Activated T-helper 9 cell treated with anti-CD3 and anti-CD28 coated beads, Interleukin-2, amount 50 U/mL, for 16 hours (primary cell): ENCODE results near the gene NPW.
A peak's percentile ranks its signal among the peaks of the same experiment; 100 is the strongest.

Source experiments
- DNase-seq: peaks from one replicate; pipeline ENCODE4 v3.0.0-alpha.2; 2020; ENCODE audit warnings: low read depth

The NPW gene

DNA sequence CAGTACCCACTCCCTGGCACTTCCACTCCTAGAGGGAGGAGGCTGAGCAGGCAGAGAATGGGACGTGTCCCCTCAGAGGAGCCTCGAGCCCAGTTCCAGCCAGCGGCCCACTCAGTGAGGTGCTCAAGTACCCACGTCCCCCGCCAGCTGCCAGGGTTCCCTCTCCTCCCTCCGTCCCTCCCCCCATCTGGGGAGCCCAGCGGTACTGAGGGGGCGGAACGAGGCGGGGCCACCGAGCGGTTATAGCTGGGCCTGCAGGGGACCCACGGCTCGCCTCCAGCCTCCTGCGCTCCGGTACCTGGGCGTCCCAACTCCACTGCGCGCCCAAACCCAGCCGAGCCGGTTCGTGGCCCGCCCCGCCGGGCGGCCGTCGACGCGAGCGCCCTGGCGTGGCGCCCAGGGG, at the start of gene NPW:
Gene NPW, plus strand, starts transcription at position 268 of the 403 bp plus-strand sequence.
- no peak for DNase-seq

DNA sequence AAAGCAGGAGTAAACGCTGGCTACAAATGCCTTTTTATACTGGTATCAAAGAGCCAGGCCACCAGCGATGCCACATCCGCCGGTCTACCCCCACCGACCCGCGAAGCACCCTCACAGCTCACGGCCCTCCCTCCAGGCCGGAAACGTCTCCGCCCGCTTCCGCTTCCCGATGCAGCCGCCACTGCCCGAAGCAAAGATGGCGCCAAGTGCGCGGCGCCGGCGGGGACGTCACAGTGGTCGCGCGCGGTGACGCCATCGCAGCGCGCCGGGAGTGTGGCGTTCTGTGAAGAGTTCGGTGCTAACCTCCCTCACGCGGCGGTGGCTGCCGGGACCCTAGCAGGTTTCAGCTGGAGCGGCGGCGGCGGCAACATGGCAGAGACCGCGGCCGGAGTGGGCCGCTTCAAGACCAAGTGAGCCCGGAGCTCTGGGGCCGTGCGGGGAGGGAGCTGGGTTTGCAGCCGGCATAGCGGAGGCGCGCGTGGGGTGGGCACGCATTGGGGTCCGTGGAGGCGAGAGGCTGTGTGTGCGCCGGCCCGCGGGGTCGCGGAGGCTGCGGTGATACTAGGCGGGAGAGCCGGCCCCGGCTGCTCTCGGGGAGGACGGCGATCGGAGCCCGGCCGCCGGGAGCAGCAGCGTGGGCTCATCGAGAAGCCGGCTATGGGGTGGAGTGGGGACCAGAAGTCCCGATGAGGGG, 47.6 kb upstream of the NPW start, which contains the start of gene TBL3:
Gene TBL3, plus strand, starts transcription at position 258 of the 694 bp plus-strand sequence. Its CDS starts 112 bp downstream, at position 370.
- DNase-seq, result peak; percentile 95

DNA sequence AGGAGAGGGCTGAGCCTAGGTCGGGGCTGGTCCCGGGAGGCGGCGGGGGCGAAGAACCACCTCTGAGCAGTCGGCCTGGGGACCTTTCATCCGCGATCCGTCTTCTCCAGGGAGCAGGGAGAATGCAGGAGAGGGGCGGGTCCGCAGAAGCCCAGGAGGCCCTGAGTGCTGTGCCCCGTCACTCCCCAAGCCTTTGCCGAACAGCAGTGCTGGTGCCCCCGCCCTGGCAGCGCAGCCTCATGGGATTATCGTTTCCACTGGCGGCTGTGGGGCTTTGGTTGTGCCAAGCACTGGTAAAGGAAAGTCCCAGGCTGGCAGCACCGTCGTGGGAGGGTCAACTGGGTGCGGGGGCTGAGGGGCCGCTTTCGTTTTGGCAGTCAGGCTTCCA, 47.1 kb upstream of the NPW start:
- no peak for DNase-seq

DNA sequence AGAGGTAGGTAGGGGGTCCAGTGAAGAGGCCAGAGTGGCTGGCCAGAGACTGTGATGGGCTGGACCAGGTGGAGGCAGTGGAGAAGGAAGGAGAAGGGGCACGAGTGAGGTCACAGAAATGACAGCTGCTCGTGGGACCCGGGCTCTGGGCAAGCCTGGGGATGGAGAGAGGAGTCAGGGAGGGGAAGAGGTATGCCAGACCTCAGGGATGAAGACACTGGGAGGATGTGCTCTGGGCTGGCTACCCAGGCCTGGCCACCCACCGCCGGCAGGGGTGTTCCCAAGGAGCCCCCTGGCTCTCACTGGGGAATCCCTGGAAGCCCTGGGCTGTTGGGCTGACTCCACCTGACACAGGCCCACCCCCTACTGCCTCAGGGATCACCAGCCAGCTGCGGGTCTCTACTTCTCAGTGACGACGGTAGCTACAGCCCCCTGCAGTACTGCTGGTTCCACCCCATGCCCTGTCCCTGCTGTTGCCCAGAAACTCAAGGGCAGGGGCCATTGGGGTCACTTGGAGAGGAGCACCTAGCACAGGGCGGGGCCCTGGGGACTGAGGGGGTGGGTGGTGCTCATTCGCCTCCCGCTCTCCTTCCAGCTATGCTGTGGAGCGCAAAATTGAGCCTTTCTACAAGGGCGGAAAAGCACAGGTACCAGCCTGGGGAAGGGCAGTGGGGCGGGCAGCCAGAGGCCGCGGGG, 46.0 kb upstream of the NPW start:
- DNase-seq, result no peak

DNA sequence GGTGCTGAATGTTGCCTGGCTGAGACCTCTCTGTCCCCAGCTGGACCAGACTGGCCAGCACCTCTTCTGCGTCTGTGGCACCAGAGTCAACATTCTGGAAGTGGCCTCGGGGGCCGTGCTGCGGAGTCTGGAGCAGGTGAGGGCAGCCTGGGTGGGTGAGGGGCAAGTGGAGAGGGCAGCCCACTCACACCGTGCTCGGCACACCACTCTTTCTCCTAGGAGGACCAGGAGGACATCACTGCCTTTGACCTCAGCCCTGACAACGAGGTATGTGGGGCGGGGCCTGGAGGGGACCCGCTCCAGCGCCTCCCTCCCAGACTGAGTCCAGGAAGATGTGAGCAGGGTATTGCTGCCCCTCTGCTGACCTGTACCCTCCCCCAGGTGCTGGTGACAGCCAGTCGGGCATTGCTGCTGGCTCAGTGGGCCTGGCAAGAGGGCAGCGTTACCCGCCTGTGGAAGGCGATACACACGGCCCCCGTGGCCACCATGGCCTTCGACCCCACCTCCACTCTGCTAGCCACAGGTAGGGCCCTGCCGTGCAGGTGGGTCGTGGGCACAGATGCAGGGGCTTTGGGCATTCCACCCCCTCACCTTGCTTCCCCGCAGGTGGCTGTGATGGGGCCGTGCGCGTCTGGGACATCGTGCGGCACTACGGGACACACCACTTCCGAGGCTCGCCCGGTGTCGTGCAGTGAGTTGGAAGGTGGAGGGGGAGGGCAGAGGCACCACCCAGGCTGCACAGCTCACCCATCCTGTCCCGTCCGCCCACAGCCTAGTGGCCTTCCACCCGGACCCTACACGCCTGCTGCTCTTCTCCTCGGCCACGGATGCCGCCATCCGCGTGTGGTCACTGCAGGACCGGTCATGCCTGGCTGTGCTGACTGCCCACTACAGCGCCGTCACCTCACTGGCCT, 45.2 kb upstream of the NPW start:
- DNase-seq, result no peak

DNA sequence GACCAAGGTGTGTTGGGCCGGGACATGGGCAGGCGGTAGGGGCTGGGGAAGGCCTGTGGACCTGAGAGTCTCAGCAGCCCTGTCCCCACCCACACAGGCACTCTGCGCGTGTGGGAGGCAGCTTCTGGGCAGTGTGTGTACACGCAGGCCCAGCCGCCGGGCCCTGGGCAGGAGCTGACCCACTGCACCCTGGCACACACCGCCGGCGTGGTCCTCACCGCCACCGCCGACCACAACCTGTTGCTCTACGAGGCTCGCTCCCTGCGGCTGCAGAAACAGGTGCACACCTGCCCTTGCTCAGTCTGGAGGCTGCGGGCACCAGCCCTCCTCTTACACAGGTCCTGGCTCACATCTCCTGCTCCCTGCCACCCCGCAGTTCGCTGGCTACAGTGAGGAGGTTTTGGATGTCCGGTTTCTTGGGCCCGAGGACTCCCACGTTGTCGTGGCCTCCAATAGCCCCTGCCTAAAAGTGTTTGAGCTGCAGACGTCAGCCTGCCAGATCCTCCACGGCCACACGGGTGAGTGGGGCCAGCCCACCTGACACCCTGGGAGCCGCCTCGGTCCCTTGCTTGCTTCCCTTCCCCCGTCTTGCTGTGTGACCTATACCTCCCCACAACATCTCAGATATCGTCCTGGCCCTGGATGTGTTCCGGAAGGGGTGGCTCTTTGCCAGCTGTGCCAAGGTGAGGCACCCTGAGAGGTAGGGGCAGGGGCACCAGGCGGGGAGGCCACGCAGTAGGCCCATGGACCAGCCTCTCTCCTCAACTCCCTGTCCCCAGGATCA, 44.0 kb upstream of the NPW start:
- no peak for DNase-seq

DNA sequence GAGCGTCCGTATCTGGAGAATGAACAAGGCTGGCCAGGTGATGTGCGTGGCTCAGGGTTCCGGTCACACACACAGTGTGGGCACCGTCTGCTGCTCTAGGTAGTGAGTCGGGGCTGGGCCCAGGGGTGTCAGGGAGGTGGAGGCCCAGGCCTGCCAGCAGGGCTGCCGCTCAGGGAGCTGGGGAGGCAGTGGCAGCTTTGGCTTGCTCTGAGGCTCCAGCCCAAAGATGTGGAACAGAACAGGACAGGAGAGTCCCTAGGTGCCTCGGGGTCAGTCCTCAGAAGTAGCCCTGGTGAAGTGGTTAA, 43.4 kb upstream of the NPW start:
- DNase-seq, result no peak

DNA sequence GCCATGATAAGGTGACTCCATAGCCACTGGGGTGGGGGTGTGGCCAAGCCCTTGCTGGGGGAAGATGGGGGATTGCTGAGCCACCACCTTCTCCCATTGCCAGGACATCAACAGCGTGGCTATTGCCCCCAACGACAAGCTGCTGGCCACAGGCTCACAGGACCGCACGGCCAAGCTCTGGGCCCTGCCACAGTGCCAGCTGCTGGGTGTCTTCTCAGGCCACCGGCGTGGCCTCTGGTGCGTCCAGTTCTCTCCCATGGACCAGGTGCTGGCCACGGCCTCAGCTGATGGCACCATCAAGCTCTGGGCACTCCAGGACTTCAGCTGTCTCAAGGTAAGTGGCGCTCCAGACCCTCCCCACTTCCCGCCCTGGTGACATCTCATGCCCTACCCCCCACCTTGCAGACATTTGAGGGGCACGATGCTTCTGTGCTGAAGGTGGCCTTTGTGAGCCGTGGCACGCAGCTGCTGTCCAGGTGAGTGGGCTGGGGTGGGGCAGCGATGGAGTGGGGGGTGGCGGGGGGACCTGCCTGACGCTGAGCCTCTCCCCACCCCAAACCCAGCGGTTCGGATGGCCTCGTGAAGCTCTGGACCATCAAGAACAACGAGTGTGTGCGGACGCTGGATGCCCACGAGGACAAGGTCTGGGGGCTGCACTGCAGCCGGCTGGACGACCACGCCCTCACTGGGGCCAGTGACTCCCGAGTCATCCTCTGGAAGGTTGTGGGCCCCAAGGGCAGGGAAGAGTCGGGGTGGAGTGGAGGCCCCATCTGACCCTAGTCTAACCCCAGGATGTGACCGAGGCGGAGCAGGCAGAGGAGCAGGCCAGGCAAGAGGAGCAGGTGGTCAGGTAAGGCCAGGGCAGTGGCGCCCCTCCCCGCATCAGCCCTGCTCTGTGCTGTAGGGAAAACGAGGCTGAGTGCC, 42.4 kb upstream of the NPW start:
- no peak for DNase-seq

DNA sequence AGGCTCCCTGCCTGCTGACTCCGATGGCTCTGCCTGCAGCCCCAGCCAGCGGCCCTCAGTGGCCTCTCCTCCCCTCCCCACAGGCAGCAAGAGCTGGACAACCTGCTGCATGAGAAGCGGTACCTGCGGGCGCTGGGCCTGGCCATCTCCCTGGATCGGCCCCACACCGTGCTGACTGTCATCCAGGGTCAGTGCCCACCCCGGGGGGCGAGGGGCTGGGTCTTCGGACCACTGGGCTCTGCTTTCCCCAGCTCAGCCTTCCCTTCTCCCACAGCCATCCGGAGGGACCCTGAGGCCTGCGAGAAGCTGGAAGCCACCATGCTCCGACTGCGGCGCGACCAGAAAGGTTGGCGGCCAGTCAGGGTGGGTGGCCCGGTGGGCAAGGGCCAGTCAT, 41.7 kb upstream of the NPW start:
- no peak for DNase-seq

DNA sequence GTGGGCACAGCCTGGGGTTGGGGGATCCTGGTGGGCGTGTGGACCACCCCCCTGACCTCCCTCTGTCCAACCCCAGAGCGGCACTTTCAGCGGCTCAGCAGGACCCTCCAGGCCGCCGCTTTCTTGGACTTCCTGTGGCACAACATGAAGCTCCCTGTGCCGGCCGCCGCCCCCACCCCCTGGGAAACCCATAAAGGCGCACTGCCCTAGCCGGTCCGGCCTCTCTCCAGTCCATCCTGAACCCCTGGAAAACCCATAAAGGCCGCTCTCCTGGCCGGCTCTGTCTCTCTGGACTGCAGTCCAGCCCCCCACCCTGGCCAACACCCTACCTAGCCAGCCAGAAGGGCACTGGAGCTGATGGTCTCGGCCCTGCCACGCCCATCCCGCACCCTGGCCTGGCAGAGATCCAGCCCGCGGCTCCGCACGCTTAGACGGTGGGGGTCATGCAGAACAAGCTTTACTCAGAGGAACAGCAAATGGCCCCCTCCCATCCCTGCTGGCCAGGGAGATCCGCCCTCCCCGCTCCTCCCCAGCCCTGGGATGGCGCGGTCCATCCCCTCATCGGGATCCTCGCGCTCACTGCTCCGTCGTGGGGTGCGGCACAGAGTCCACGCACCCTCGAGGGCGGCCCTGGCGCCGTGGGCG, 41.0 kb upstream of the NPW start:
- DNase-seq, result no peak

DNA sequence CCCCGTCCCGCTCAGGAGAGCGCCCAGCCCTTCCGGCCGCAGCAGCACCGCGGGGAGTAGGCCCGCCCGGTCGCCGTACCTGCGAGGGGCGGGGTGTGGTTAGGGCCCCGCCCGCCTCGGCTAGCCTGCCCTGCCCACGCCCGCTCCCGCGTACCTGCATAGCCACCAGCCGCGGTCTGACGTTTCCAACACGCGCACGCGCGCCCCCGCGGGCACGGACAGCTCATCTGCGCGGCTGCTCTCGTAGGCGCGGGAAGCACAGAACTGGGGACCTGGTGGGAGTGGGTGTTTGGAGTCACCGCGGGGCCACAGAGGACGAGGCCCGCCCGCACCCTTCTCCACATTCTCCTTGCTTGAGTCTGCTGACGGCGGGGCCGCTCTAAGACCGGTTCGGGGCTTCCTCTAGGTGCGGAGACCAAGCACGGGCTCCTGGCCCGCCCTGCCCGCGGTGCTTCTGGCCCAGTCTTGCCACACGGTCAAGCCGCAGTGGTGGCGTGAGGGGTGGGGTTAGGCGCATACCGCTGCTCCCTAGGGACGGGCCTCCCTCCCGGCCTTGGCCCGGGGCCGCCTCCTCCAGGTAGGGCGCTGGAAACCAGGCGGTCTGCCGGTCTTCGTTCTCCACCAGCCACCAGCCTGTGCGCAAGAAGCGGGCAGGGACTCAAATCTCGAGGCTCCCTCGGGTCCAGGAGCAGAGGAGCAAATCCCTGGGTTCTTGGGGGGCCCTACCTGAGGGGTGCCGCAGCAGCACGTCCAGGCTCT, 40.1 kb upstream of the NPW start:
- no peak for DNase-seq

DNA sequence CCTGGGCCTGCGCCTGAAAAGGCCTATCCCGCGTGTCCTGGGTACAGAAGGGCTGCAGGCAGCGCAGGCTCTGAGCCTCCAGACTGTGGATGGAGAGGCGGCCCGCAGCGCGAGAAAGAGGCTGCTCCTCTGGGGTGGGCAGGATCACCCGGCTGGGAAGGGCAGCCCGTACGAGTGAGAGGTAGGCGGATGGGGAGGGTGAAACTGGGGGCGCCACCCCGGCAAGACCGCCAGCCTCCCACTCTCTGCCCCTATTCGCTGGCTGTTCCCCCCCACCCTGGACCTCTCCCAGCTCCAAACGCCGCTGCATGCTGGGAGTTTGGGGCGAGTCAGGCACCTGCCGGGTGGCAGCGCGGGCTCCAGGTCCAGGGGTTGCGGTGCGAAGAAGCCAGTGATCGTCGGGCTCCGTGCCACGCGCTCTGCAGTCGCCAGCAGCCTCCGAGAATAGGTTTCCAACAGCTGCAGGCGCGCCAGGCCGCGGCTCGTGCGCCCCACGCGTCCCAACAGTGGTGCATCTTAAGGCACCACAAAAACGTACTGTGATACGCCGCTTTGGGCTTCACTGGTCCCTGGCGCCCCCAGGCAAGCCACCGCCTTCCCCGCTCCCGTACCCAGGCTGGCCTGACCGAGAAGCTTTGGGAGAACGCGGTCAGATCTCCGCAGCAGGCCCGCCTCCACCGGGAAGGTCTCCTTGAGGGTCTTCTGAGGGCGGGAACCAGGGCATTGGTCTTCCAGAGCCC, 39.4 kb upstream of the NPW start:
- no peak for DNase-seq

DNA sequence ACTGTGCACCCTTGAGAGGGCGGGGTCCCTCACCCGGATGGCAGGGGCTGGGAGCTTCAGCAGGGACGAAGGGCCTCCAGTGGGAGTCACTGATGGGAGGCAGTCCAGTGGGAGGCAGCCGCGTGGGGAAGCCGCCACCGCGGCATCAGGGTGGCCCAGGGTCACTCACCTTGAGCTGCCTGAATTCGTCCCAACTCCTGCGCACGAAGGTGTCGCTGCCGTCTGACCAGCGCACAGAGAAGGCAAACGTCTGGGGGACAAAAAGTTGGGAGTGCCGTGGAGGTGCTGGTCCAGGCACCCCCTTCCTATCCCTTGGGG, 38.9 kb upstream of the NPW start:
- DNase-seq, result no peak

DNA sequence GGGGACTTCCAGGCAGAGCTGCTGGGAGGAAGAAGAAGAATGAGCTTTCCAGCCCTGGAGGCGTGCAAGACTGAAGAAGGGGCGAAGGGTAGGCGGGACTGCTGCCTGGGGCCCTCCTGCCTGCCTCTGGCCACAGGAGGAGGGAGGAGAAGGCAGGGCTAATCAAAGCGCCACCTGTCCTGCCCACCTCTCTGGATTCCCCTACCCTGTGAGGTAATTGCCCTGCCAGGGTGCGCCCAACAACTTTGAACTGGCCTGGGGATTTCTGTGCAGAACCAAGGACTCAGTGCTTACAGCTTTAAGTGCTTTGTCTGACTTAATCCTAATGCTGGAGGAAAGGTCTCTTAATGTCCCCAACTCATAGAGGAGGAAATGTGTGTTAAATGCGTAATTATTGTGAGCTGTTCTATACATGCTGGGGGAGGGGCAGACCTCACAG, 38.2 kb upstream of the NPW start, which contains the start of gene NOXO1:
Gene NOXO1, minus strand, starts transcription at position 72 of the 439 bp plus-strand sequence. CDS start 290 bp downstream, outside the sequence.
- no peak for DNase-seq

DNA sequence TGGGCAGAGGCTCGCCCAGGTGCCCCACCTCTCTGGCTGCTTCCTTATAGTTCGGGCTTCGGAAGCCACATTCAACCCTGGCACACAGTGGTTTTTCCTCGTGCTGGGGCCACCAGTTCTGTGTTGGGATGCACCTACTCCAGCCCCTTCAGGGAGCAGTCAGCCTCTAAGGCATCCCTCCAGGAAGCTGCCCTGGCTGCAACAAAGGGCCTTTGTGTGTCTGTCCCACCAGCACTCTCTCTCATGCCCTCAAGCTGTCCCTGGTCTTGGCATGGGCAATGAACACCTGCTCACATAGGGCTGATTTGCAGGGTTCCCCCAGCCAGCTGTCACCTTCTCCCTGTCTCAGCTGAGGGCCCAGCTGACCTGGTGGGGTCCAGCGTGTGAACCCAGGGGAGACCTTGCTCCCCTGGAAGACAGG, 37.6 kb upstream of the NPW start:
- no peak for DNase-seq

DNA sequence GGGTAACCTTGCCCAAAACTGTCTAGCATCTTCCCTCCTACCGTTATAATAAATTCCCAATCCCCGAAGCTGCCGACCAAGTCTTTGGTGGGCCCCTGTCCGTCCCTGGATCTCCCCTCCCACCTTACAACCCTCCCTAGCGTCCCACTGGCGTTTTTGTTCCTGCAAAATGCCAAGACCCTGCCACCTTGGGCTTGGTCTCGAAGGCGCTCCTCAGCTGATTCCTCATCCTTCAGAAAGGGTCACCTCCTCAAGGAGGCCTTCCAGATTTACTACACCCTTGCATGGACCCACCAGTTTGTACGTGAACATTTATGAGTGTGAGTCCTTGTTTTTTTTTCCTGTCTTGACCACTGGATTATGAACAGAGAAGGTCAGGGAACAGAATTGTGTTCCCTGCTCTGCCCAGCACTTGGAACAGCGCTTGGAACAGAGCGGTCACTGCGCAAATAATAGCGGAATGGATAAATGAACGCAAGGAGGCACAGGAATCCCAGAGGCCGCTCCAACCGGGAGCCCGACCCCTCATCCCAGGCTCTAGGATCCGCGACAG, 36.5 kb upstream of the NPW start:
- DNase-seq, result no peak

DNA sequence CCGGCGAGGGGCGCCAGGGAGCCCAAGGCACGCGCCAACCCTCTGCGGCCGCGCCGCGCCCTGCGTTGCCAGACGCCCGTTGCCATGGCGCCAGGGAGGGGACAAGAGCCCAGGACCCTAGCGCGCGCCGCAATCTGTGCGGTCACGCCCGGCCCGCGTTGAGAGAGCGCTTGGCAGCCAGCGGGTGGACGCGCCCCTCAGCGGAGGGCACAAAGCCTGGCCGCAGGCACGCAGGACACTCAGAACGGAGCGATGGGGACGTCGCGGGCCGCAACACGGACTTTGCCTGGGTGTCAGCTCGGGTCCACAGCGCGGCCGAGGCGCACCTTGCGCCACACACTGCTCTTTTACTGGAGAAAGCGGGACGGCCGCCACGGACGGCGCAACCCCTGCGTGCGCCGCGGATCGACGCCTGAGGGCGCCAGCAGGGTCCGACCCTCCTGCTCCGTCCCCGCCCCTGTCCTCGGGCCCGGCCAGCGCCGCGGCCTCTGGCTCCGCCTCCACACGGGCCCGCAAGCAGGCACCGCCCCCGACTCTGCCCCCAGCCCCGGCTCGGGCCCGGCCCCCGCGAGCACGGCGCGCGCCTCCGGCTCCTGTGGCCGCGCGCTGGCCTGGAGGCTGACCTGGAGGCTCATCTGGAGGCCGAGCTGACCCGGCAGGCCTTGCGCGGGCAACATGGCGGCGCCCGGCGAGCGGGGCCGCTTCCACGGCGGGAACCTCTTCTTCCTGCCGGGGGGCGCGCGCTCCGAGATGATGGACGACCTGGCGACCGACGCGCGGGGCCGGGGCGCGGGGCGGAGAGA, 35.8 kb upstream of the NPW start, which contains the start of gene GFER:
Gene GFER, plus strand, starts transcription at position 650 of the 803 bp plus-strand sequence. Its CDS starts 26 bp downstream, at position 676.
- DNase-seq, result peak; percentile 60
